Adipocyte (in vitro differentiated cells): Measurements from ENCODE around the gene SLC2A9.

Experiments used
- DNase-seq: peaks from one replicate; pipeline ENCODE4 v3.0.0-alpha.2; 2015; ENCODE audit warnings: low read depth
- H3K27me3 ChIP-seq: replicated peaks from 2 replicates; pipeline ENCODE4 v1.7.0; 2013; ENCODE audit warnings: mild to moderate bottlenecking, low read length, moderate library complexity; ENCODE audit not compliant: control insufficient read depth, insufficient read depth
- H3K36me3 ChIP-seq: 2 replicates; pipeline ENCODE4 v1.7.0; 2013; ENCODE audit warnings: low read length, mild to moderate bottlenecking, moderate library complexity; ENCODE audit not compliant: control insufficient read depth, insufficient read depth, severe bottlenecking
- H3K4me1 ChIP-seq: 2 replicates; pipeline ENCODE4 v1.7.0; 2013; ENCODE audit warnings: mild to moderate bottlenecking, low read length, moderate library complexity; ENCODE audit not compliant: control insufficient read depth, insufficient read depth
- H3K4me3 ChIP-seq: 2 replicates; pipeline ENCODE4 v1.7.0; 2013; ENCODE audit warnings: mild to moderate bottlenecking, low read length, moderate library complexity
- H3K9ac ChIP-seq: 2 replicates; pipeline ENCODE4 v1.7.0; 2013; ENCODE audit warnings: mild to moderate bottlenecking, low read length, moderate library complexity
- H3K9me3 ChIP-seq: 2 replicates; pipeline ENCODE4 v1.7.0; 2013; ENCODE audit warnings: mild to moderate bottlenecking, low read length, moderate library complexity; ENCODE audit not compliant: control insufficient read depth

SLC2A9 gene

GRCh38 chr4:10028910-10029309, 7.6 kb upstream of the SLC2A9 start:
- peaks cover 7% of the 10 kb centered on the region for H3K27me3 ChIP-seq
- peaks cover 29% of the 10 kb centered on the region for H3K4me1 ChIP-seq
- no peaks in the 10 kb centered on the region for H3K36me3 ChIP-seq
- no peak overlapping the region for H3K4me3 ChIP-seq
- no peak for DNase-seq
- no peaks in the 10 kb centered on the region for H3K9me3 ChIP-seq
- H3K9ac ChIP-seq: no peak overlapping the region

DNA sequence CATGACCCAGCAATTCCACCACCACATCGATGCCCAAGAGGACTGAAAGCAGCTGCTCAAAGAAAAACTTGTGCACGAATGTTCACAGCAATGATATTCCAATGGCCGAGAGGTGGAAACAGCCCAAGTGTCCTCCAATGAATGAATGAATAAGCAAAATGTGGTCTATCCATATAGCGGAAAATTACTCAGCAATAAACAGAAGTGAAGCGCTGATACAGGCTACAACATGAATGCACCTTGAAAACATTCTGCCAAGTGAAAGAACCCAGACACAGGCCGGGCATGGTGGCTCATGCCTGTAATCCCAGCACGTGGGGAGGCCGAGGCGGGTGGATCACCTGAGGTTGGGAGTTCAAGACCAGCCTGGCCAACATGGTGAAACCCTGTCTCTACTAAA, 5.2 kb upstream of the SLC2A9 start:
- H3K27me3 ChIP-seq: peaks cover 7% of the 10 kb centered on the region
- no peak overlapping the region for H3K4me3 ChIP-seq
- no peak for DNase-seq
- H3K36me3 ChIP-seq: no peaks in the 10 kb centered on the region
- H3K9me3 ChIP-seq: no peaks in the 10 kb centered on the region
- H3K4me1 ChIP-seq: peaks cover 11% of the 10 kb centered on the region
- no peak overlapping the region for H3K9ac ChIP-seq

GRCh38 chr4:10025230-10025806, 4.0 kb upstream of the SLC2A9 start:
- H3K4me1 ChIP-seq: peaks cover 12% of the 10 kb centered on the region
- no peaks in the 10 kb centered on the region for H3K9me3 ChIP-seq
- no peak overlapping the region for H3K4me3 ChIP-seq
- no peak overlapping the region for H3K9ac ChIP-seq
- peaks cover 7% of the 10 kb centered on the region for H3K27me3 ChIP-seq
- H3K36me3 ChIP-seq: no peaks in the 10 kb centered on the region
- DNase-seq: no peak

- Histone ChIP-seq H3K36me3 (no peaks in the 10 kb centered on the region), H3K9me3 (no peaks in the 10 kb centered on the region), H3K4me3 (no peak overlapping the region), H3K27me3 (peaks cover 7% of the 10 kb centered on the region), H3K9ac (no peak overlapping the region), H3K4me1 (peaks cover 13% of the 10 kb centered on the region)
- DNase-seq: no peak
These were observed 3.0 kb upstream of the SLC2A9 start for GRCh38 chr4:10024303-10024702.

DNA sequence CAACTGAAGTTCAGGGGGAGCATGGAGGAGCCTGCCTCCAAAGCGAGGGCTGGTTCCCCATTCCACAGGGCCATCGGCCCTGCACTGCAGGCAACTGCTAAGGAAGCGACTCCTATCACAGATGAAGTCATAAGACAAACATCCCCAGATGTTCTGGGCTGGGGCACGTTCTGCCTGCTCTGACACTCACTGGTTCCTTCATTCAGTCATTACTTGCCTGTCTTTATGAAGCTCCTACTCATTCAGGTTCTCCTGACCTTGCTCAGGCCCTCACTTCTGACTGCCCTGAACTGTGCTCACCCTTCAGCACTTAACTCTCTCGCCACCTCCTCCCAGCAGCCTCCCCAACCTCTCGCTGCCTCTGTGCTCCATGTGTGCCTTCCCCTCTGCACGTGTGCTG, 2.5 kb upstream of the SLC2A9 start:
- H3K4me3 ChIP-seq: no peak overlapping the region
- DNase-seq: no peak

GRCh38 chr4:10023050-10023419, 1.7 kb upstream of the SLC2A9 start:
- Histone ChIP-seq H3K36me3 (no peaks in the 10 kb centered on the region), H3K4me3 (no peak overlapping the region), H3K9me3 (no peaks in the 10 kb centered on the region), H3K9ac (no peak overlapping the region), H3K27me3 (peaks cover 7% of the 10 kb centered on the region), H3K4me1 (peaks cover 11% of the 10 kb centered on the region)
- no peak for DNase-seq

More for the DNA sequence above, 2.5 kb upstream of the SLC2A9 start:
- Histone ChIP-seq H3K9ac (no peak overlapping the region), H3K9me3 (no peaks in the 10 kb centered on the region), H3K36me3 (no peaks in the 10 kb centered on the region), H3K4me1 (peaks cover 12% of the 10 kb centered on the region), H3K27me3 (peaks cover 7% of the 10 kb centered on the region)

- Histone ChIP-seq H3K27me3 (peaks cover 7% of the 10 kb centered on the region), H3K9ac (no peak overlapping the region), H3K36me3 (no peaks in the 10 kb centered on the region), H3K4me3 (no peak overlapping the region), H3K4me1 (peaks cover 11% of the 10 kb centered on the region), H3K9me3 (no peaks in the 10 kb centered on the region)
- DNase-seq: no peak
These were observed 1.2 kb upstream of the SLC2A9 start for GRCh38 chr4:10022346-10023049.

DNA sequence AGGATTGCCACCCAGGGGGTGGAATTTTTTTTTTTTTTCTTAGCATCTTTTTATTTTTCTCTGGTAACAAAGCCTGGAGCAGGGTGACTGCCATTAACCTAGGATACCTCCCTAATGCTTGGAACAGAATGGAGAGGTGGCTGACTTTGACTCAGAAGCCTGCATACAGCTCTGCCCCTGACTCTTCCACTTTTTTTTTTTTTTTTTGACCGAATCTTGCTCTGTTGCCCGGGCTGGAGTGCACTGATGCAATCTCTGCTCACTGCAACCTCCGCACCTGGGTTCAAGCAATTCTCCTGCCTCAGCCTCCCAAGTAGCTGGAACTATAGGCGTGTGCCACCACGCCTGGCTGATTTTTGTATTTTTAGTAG, 341 bp upstream of the SLC2A9 start:
- Histone ChIP-seq H3K9ac (no peak overlapping the region), H3K27me3 (peaks cover 7% of the 10 kb centered on the region), H3K9me3 (no peaks in the 10 kb centered on the region), H3K36me3 (no peaks in the 10 kb centered on the region), H3K4me3 (no peak overlapping the region), H3K4me1 (peaks cover 11% of the 10 kb centered on the region)
- DNase-seq: no peak

- Histone ChIP-seq H3K27me3 (peaks cover under 1% of the 10 kb centered on the region), H3K9ac (no peak overlapping the region), H3K9me3 (no peaks in the 10 kb centered on the region), H3K36me3 (no peaks in the 10 kb centered on the region), H3K4me1 (peaks cover 11% of the 10 kb centered on the region), H3K4me3 (no peak overlapping the region)
- no peak for DNase-seq
These were observed 1.2 kb downstream of the SLC2A9 start for GRCh38 chr4:10020106-10020505.

DNA sequence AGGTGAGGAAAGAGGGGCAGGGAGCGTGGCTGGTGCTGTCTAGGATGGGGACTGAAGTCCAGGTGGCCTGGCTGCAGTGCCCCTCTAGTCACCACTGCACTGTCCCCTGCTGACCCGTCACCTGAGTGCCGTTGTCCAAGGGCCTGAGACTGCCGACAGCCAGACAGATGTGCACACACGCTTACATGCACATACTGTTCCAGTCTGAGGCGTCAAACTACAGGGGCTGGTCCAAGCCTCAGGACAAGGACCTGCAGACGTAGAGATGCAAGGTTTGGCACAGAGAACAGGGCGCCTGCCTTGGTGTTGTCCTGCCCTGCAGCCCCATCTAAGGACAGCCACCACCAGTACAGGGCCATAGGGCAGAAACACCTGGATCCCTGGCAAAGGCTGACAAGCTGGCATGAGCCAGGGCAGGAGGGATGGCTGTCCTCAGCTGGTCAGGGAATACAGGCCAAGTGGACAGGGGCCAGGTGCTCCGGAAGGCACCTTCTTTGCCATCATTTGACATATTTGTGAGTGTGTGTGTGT, 1.7 kb downstream of the SLC2A9 start:
- H3K4me1 ChIP-seq: peaks cover 11% of the 10 kb centered on the region
- H3K9me3 ChIP-seq: no peaks in the 10 kb centered on the region
- peak overlapping the region; percentile 83 for H3K4me3 ChIP-seq
- peak overlapping the region; percentile 77 for H3K9ac ChIP-seq
- no peak for DNase-seq
- peaks cover 3% of the 10 kb centered on the region for H3K27me3 ChIP-seq
- H3K36me3 ChIP-seq: no peaks in the 10 kb centered on the region

DNA sequence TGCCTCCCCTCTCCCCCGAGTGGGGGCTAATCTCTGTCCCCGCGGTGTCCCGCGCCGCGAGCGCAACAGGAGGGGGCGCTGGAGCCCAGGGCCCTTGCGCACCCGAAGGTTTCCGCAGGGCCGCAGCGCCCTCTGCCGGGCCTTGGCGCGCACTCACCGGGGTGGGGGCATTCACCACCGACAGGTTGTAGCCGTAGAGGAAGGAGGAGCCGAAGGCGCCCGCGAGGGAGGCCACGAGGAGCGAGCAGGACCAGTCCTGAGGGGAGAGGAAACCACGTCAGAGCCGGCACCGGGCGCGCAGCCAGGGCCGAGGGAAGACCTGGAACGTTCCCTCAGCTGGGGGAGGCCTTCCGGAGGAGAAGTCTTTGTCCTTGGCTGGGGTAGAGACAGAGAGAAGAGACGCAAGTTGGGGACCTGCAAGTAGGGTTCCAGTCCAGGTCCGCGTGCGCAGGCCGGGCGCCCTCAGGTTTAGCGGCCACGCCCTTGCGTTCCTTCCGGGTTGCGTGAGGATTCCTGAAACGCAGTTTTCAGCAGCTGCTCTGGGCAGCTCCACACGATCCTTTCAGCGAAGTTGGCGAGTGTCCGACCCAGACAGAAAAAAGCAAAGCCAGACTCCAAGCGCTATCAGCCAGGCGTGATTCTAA, 2.4 kb downstream of the SLC2A9 start:
- peak overlapping the region; percentile 83 for H3K4me3 ChIP-seq
- peak overlapping the region; percentile 77 for H3K9ac ChIP-seq
- no peaks in the 10 kb centered on the region for H3K9me3 ChIP-seq
- H3K36me3 ChIP-seq: no peaks in the 10 kb centered on the region
- peaks cover 9% of the 10 kb centered on the region for H3K27me3 ChIP-seq
- H3K4me1 ChIP-seq: peaks cover 11% of the 10 kb centered on the region
- peak; percentile 84 for DNase-seq
